ENCODE data around the gene RNF223.

RNF223 gene

GRCh38 chr1:1022302-1023009, 51.6 kb downstream of the RNF223 start:
- no peaks in the 10 kb centered on the region for H4K20me1 ChIP-seq (ENCODE audit: insufficient read depth, low read length)
- no peak overlapping the region for H3K4me3 ChIP-seq (ENCODE audit: low read length)
- TF ChIP-seq EZH2phosphoT487 (IDR thresholded peaks at IDR 0.05; ENCODE audit: low read length) (no peak), EZH2 (optimal IDR thresholded peaks at IDR 0.05; ENCODE audit: low read depth, low read length) (no peak)
- TF ChIP-seq, protein P1, sequence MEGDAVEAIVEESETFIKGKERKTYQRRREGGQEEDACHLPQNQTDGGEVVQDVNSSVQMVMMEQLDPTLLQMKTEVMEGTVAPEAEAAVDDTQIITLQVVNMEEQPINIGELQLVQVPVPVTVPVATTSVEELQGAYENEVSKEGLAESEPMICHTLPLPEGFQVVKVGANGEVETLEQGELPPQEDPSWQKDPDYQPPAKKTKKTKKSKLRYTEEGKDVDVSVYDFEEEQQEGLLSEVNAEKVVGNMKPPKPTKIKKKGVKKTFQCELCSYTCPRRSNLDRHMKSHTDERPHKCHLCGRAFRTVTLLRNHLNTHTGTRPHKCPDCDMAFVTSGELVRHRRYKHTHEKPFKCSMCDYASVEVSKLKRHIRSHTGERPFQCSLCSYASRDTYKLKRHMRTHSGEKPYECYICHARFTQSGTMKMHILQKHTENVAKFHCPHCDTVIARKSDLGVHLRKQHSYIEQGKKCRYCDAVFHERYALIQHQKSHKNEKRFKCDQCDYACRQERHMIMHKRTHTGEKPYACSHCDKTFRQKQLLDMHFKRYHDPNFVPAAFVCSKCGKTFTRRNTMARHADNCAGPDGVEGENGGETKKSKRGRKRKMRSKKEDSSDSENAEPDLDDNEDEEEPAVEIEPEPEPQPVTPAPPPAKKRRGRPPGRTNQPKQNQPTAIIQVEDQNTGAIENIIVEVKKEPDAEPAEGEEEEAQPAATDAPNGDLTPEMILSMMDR (IDR thresholded peaks at IDR 0.05; ENCODE audit: low read length), result no peak
- no peaks in the 10 kb centered on the region for H3K79me2 ChIP-seq (ENCODE audit: low read length)
- no peaks in the 10 kb centered on the region for H3K9me3 ChIP-seq (replicated peaks; ENCODE audit: insufficient read depth, low read length)
- no peak for DNase-seq
- peaks cover 72% of the 10 kb centered on the region for H3K27me3 ChIP-seq (replicated peaks; ENCODE audit: insufficient read depth, low read length)
- no peaks in the 10 kb centered on the region for H3K4me1 ChIP-seq (ENCODE audit: low read length)
- H2AFZ ChIP-seq (ENCODE audit: low read length), result no peak overlapping the region
- no peak overlapping the region for H3K4me2 ChIP-seq (ENCODE audit: low read depth, low read length)
- H3F3A ChIP-seq (ENCODE audit: insufficient read depth, low read length), result no peaks in the 10 kb centered on the region
- H3K9me2 ChIP-seq (replicated peaks; ENCODE audit: insufficient read depth, low read length), result no peaks in the 10 kb centered on the region
- no peak overlapping the region for H3K9ac ChIP-seq (ENCODE audit: low read length)
- no peak overlapping the region for H3K27ac ChIP-seq (ENCODE audit: low read length)
- no peaks in the 10 kb centered on the region for H3K36me3 ChIP-seq (replicated peaks; ENCODE audit: insufficient read depth, low read length)

- Histone ChIP-seq H2AFZ (ENCODE audit: low read length) (no peak overlapping the region), H3F3A (ENCODE audit: insufficient read depth, low read length) (no peaks in the 10 kb centered on the region), H3K4me1 (ENCODE audit: low read length) (no peaks in the 10 kb centered on the region), H4K20me1 (ENCODE audit: insufficient read depth, low read length) (no peaks in the 10 kb centered on the region), H3K79me2 (ENCODE audit: low read length) (no peaks in the 10 kb centered on the region), H3K9ac (ENCODE audit: low read length) (no peak overlapping the region), H3K27me3 (replicated peaks; ENCODE audit: insufficient read depth, low read length) (peaks cover 66% of the 10 kb centered on the region), H3K36me3 (replicated peaks; ENCODE audit: insufficient read depth, low read length) (no peaks in the 10 kb centered on the region), H3K4me2 (ENCODE audit: low read depth, low read length) (no peak overlapping the region), H3K9me2 (replicated peaks; ENCODE audit: insufficient read depth, low read length) (no peaks in the 10 kb centered on the region), H3K27ac (ENCODE audit: low read length) (no peak overlapping the region), H3K4me3 (ENCODE audit: low read length) (no peak overlapping the region), H3K9me3 (replicated peaks; ENCODE audit: insufficient read depth, low read length) (no peaks in the 10 kb centered on the region)
- no peak for TF ChIP-seq EZH2phosphoT487 (IDR thresholded peaks at IDR 0.05; ENCODE audit: low read length)
- no peak for TF ChIP-seq EZH2 (optimal IDR thresholded peaks at IDR 0.05; ENCODE audit: low read depth, low read length)
- TF ChIP-seq, protein P1 (IDR thresholded peaks at IDR 0.05; ENCODE audit: low read length), result no peak
- no peak for DNase-seq
These were observed 52.2 kb downstream of the RNF223 start for GRCh38 chr1:1021920-1022259.

DNA sequence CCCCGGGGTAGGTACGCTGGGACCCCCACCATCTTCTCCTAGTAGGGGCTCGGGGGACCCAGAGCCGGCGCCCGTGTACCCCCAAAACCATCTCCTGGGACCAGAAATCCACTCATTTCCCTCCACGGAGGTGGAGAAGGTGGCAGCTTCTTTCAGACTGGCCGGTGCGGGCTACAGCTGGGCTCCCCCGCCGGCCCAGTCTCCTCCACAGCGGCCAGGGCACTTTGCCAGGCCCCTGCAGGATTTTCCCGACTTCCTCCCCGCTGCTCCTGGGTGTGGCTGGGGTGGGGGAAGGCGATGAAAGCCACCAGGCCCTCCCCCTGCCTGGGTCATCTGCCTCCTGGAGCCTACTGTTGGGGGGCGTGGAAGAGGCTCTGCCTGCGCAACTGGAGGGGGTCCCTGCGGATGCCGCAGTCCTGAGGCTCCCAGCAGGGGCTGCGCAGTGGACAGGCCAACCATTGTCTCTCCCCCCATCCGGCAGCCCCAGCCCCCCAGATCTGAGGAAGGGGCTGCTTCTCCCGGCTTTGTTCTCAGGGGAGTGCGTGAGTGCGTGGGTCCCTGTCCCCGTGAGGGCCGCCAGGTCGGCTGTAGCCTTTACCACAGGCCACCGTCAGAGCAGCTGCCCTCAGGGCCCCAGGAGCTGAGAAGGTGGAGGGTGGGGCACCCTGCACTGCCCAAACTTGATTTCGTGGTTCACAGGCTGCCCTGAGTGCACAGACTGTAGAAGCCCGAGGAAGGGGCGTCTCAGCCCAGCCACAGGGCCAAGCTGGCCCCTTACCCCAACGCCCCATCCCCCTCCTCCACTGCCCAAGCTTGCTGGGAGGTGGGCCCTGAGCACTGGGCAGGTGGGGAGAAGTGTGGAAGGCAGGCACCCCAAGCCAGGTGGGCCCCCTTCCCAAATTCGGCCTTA, 52.8 kb downstream of the RNF223 start:
- no peaks in the 10 kb centered on the region for H3K9me2 ChIP-seq (replicated peaks; ENCODE audit: insufficient read depth, low read length)
- no peaks in the 10 kb centered on the region for H3K9me3 ChIP-seq (replicated peaks; ENCODE audit: insufficient read depth, low read length)
- H3K9ac ChIP-seq (ENCODE audit: low read length), result no peak overlapping the region
- H4K20me1 ChIP-seq (ENCODE audit: insufficient read depth, low read length), result no peaks in the 10 kb centered on the region
- H3K27ac ChIP-seq (ENCODE audit: low read length), result no peak overlapping the region
- H3K4me1 ChIP-seq (ENCODE audit: low read length), result no peaks in the 10 kb centered on the region
- no peak overlapping the region for H2AFZ ChIP-seq (ENCODE audit: low read length)
- H3K4me3 ChIP-seq (ENCODE audit: low read length), result no peak overlapping the region
- no peaks in the 10 kb centered on the region for H3F3A ChIP-seq (ENCODE audit: insufficient read depth, low read length)
- TF ChIP-seq EZH2 (optimal IDR thresholded peaks at IDR 0.05; ENCODE audit: low read depth, low read length), result peak; percentile 73
- TF ChIP-seq, protein P1 (IDR thresholded peaks at IDR 0.05; ENCODE audit: low read length), result no peak
- DNase-seq, result no peak
- H3K79me2 ChIP-seq (ENCODE audit: low read length), result no peaks in the 10 kb centered on the region
- H3K27me3 ChIP-seq (replicated peaks; ENCODE audit: insufficient read depth, low read length), result peaks cover 60% of the 10 kb centered on the region
- H3K4me2 ChIP-seq (ENCODE audit: low read depth, low read length), result no peak overlapping the region
- H3K36me3 ChIP-seq (replicated peaks; ENCODE audit: insufficient read depth, low read length), result no peaks in the 10 kb centered on the region

All from MM.1S (cell line).